ENCODE measurements around the gene INF2.

The INF2 gene

GRCh38 chr14:104739546-104740516 is 50.4 kb downstream of the INF2 start:
- no peak for DNase-seq

- DNase-seq: no peak
Measured at GRCh38 chr14:104741108-104741802, 51.8 kb downstream of the INF2 start.

- no peak for DNase-seq
Measured at GRCh38 chr14:104741803-104742251, 52.4 kb downstream of the INF2 start.

GRCh38 chr14:104742586-104743455 is 53.4 kb downstream of the INF2 start:
- no peak for DNase-seq

- no peak for DNase-seq
Measured at GRCh38 chr14:104743461-104744380, 54.3 kb downstream of the INF2 start.

- DNase-seq: no peak
Measured at GRCh38 chr14:104744484-104744883, 55.1 kb downstream of the INF2 start.

- no peak for DNase-seq
Measured at GRCh38 chr14:104745431-104745830, 56.0 kb downstream of the INF2 start.

- no peak for DNase-seq
Measured at GRCh38 chr14:104746071-104746545, 56.7 kb downstream of the INF2 start.

GRCh38 chr14:104746934-104747481 is 57.6 kb downstream of the INF2 start:
- DNase-seq: no peak

- DNase-seq: no peak
Measured at GRCh38 chr14:104747876-104748275, 58.5 kb downstream of the INF2 start.

- DNase-seq: no peak
Measured at GRCh38 chr14:104749111-104749649, 59.8 kb downstream of the INF2 start.

- DNase-seq: no peak
Measured at GRCh38 chr14:104750056-104750752, 60.8 kb downstream of the INF2 start.

GRCh38 chr14:104750753-104751057 is 61.3 kb downstream of the INF2 start:
- DNase-seq: peak; percentile 57

GRCh38 chr14:104751539-104752422 is 62.4 kb downstream of the INF2 start:
- no peak for DNase-seq

GRCh38 chr14:104752423-104752734 is 63.0 kb downstream of the INF2 start:
- no peak for DNase-seq

- DNase-seq: peak; percentile 99
Measured at GRCh38 chr14:104752735-104753527, 63.5 kb downstream of the INF2 start, which contains the start of gene SIVA1. Gene SIVA1 (plus strand): TSS chr14:104753147. CDS start chr14:104753202, 55 bp downstream.

GRCh38 chr14:104753528-104754212 is 64.3 kb downstream of the INF2 start:
- DNase-seq: no peak
